ENCODE data around the gene CPN1. TPM values are rescaled to one million over a fixed set of nuclear protein-coding genes. Genes with fewer than 3 reads are reported as not detected.

CPN1 gene
- total RNA-seq, 1 donor from 2014 or later = not detected

GRCh38 chr10:99998889-99999288, 82.8 kb downstream of the CPN1 start:
- DNase-seq (ENCODE audit: low read depth in 2 of 2) = no peak

GRCh38 chr10:99996671-99997648, 84.7 kb downstream of the CPN1 start:
- peak in 1 of 2 donors; percentile 81 for DNase-seq (ENCODE audit: low read depth in 2 of 2)

- no peak for DNase-seq (ENCODE audit: low read depth in 2 of 2)
Measured at GRCh38 chr10:99995713-99996112, 86.0 kb downstream of the CPN1 start.

- DNase-seq (ENCODE audit: low read depth in 2 of 2) = no peak
Measured at GRCh38 chr10:99995269-99995668, 86.4 kb downstream of the CPN1 start.

GRCh38 chr10:99994801-99995200, 86.9 kb downstream of the CPN1 start:
- no peak for DNase-seq (ENCODE audit: low read depth in 2 of 2)

GRCh38 chr10:99993701-99994689, 87.7 kb downstream of the CPN1 start:
- DNase-seq (ENCODE audit: low read depth in 2 of 2) = peak in 1 of 2 donors; percentile 82

Other genes starting within 250 kb of the CPN1 start
- 21.3 and 38.4 TPM in 2 replicates for gene DNMBP, start 71.9 kb downstream of the CPN1 start, total RNA-seq
- gene ERLIN1, start 104.2 kb upstream of the CPN1 start, total RNA-seq = 28.4 and 33.6 TPM in 2 replicates
- gene CHUK, start 147.7 kb upstream of the CPN1 start, total RNA-seq = 16.2 and 19.1 TPM in 2 replicates
- 22.4 and 29.0 TPM in 2 replicates for gene CWF19L1, start 185.8 kb upstream of the CPN1 start, total RNA-seq
- 25.8 and 45.6 TPM in 2 replicates for gene BLOC1S2, start 204.8 kb upstream of the CPN1 start, total RNA-seq
- gene PKD2L1, start 248.4 kb upstream of the CPN1 start, total RNA-seq = not detected in 2 replicates

Measured in dermis microvascular lymphatic vessel endothelial cell (primary cell).